Measurements from ENCODE around the gene COX5A. TPM values are rescaled to one million over a fixed set of nuclear protein-coding genes. Genes with fewer than 3 reads are reported as not detected.
"Not testable (repeated sequence)": the region's sequence is repeated elsewhere in the genome, so short reads cannot be mapped to it uniquely, and the experiment has no call there.

The COX5A gene
- total RNA-seq, 5 donors from 2014 or later (not counting 1 experiment from before 2014, with no cell fraction given): 58.5 to 83.1 (median 76.7) TPM

DNA sequence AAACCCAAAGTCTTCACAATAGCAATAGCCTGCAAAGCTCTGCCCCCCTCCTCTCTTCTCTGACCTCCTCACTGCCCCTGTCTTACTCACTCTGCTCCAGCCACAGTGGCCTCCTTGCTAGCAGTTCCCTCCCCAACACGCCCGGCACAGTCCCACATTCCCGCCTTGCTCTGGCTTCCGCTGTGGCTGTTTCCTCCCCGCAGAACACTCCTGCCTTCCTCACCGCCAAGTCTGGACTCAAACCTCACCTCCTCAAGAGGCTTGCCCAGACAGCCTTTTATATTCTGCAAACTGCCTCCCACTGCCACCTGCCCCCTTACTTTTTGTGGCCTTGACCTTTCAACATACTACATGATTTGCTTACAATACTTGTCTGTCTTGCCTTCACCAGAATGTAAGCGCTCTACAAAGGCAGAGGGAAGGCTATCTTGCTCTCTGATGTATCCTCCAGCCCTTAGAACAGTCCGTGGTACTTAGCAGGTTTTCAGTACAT, 48.4 kb downstream of the COX5A start:
- ChIA-PET CTCF (interaction anchor here (1.0 to 2.4 kb wide), 2 partner anchors 12 kb away, joined by 3 to 14 read pairs; no protein-coding TSS in a partner anchor), POLR2A (interaction anchor here in 1 of 2 donors (1.0 kb wide), 1 partner anchor 14 kb away, joined by 3 read pairs; no protein-coding TSS in a partner anchor)
- Histone ChIP-seq H3K27ac (ENCODE audit: low read length) (peak overlapping the region; percentile 83), H3K4me3 (ENCODE audit: control insufficient read depth in 1 of 2, extremely low read depth in 1 of 2, low read length in 1 of 2) (peak overlapping the region; percentile 89 to 90), H3K4me1 (ENCODE audit: control insufficient read depth in 1 of 2, extremely low read depth in 1 of 2, insufficient read depth in 2 of 2, low read length in 2 of 2) (peaks cover 14 to 49% of the 10 kb centered on the region in 2 experiments), H3K9me3 (no peaks in the 10 kb centered on the region), H3K27me3 (replicated peaks in 1 of 2; ENCODE audit: control insufficient read depth in 2 of 2, extremely low read depth in 1 of 2, insufficient read depth in 2 of 2, low read length in 1 of 2) (no peaks in the 10 kb centered on the region), H3K36me3 (ENCODE audit: control insufficient read depth in 2 of 2, extremely low read depth in 1 of 2, insufficient read depth in 1 of 2, low read length in 1 of 2) (peaks cover 0 to 20% of the 10 kb centered on the region in 2 donors)
- H3K9me3 Mint-ChIP-seq: no peaks in the 10 kb centered on the region
- H3K27ac Mint-ChIP-seq: peak overlapping the region; percentile 89 to 94
- peak in 2 of 35 experiments; percentile 15 to 32 for DNase-seq
- WGBS (ENCODE audit: insufficient coverage): 50% methylated on average over 8 of the region's 8 CpGs
- H3K4me3 Mint-ChIP-seq: peak overlapping the region; percentile 90 to 91 (median 90)
- peaks cover 16% of the 10 kb centered on the region for H3K36me3 Mint-ChIP-seq
- ATAC-seq (replicated peaks in 1 of 4): peak; percentile 14 to 30 (median 23)
- no peaks in the 10 kb centered on the region for H3K27me3 Mint-ChIP-seq
- H3K4me1 Mint-ChIP-seq: peaks cover 46 to 60% (median 48%) of the 10 kb centered on the region in 3 donors

GRCh38 chr15:74888716-74889115, 49.2 kb downstream of the COX5A start:
- H3K4me3 Mint-ChIP-seq: peak overlapping the region in 1 of 3 donors; percentile 91
- ATAC-seq (replicated peaks in 1 of 4) (no peak), DNase-seq (no peak)
- H3K36me3 Mint-ChIP-seq: peaks cover 14% of the 10 kb centered on the region
- peaks cover 0 to 20% of the 10 kb centered on the region in 2 donors for H3K36me3 ChIP-seq (ENCODE audit: control insufficient read depth in 2 of 2, extremely low read depth in 1 of 2, insufficient read depth in 1 of 2, low read length in 1 of 2)
- ChIA-PET POLR2A (interaction anchor here in 1 of 2 donors (0.5 kb wide), 1 partner anchor 26 kb away, joined by 4 read pairs; no protein-coding TSS in a partner anchor), CTCF (interaction anchor here (0.6 to 2.4 kb wide), 4 partner anchors 13 to 499 kb away, joined by 3 to 14 read pairs (median 4); partner anchors contain the start of gene FAM219B (in 1 of the 2))
- H3K4me1 Mint-ChIP-seq: peaks cover 42 to 60% (median 49%) of the 10 kb centered on the region in 3 donors
- 100% methylated on average over 3 of the region's 4 CpGs for WGBS (ENCODE audit: insufficient coverage)
- no peaks in the 10 kb centered on the region for H3K9me3 ChIP-seq
- no peaks in the 10 kb centered on the region for H3K27me3 Mint-ChIP-seq
- H3K27me3 ChIP-seq (replicated peaks in 1 of 2; ENCODE audit: control insufficient read depth in 2 of 2, extremely low read depth in 1 of 2, insufficient read depth in 2 of 2, low read length in 1 of 2): no peaks in the 10 kb centered on the region
- H3K4me1 ChIP-seq (ENCODE audit: control insufficient read depth in 1 of 2, extremely low read depth in 1 of 2, insufficient read depth in 2 of 2, low read length in 2 of 2): peaks cover 13 to 45% of the 10 kb centered on the region in 2 experiments
- no peak overlapping the region for H3K27ac ChIP-seq (ENCODE audit: low read length)
- H3K27ac Mint-ChIP-seq: peak overlapping the region; percentile 89 to 94
- no peak overlapping the region for H3K4me3 ChIP-seq (ENCODE audit: control insufficient read depth in 1 of 2, extremely low read depth in 1 of 2, low read length in 1 of 2)
- H3K9me3 Mint-ChIP-seq: no peaks in the 10 kb centered on the region

GRCh38 chr15:74887537-74888193, 50.2 kb downstream of the COX5A start:
- ATAC-seq (replicated peaks in 1 of 4); H3K4me3 ChIP-seq (ENCODE audit: control insufficient read depth in 1 of 2, extremely low read depth in 1 of 2, low read length in 1 of 2); DNase-seq; H3K36me3 Mint-ChIP-seq; H3K4me3 Mint-ChIP-seq; H3K9me3 ChIP-seq; POLR2A ChIA-PET; H3K27me3 ChIP-seq (replicated peaks in 1 of 2; ENCODE audit: control insufficient read depth in 2 of 2, extremely low read depth in 1 of 2, insufficient read depth in 2 of 2, low read length in 1 of 2); H3K27ac ChIP-seq (ENCODE audit: low read length); H3K27me3 Mint-ChIP-seq; H3K9me3 Mint-ChIP-seq; H3K27ac Mint-ChIP-seq: not testable (repeated sequence)
- CTCF ChIA-PET: interaction anchor here in 1 of 2 donors (1.0 to 2.4 kb wide), 2 partner anchors 14 kb away, joined by 4 to 14 read pairs; no protein-coding TSS in a partner anchor
- H3K4me1 ChIP-seq (ENCODE audit: control insufficient read depth in 1 of 2, extremely low read depth in 1 of 2, insufficient read depth in 2 of 2, low read length in 2 of 2): peaks cover 6 to 35% of the 10 kb centered on the region in 2 experiments
- H3K36me3 ChIP-seq (ENCODE audit: control insufficient read depth in 2 of 2, extremely low read depth in 1 of 2, insufficient read depth in 1 of 2, low read length in 1 of 2): peaks cover 0 to 14% of the 10 kb centered on the region in 2 donors
- H3K4me1 Mint-ChIP-seq: peaks cover 31 to 52% (median 38%) of the 10 kb centered on the region in 3 donors
- no CpG with 5 or more reads among the region's 10 CpGs for WGBS (ENCODE audit: insufficient coverage)

GRCh38 chr15:74885461-74885860, 52.4 kb downstream of the COX5A start:
- H3K4me3 ChIP-seq (ENCODE audit: control insufficient read depth in 1 of 2, extremely low read depth in 1 of 2, low read length in 1 of 2): no peak overlapping the region
- DNase-seq (no peak), ATAC-seq (replicated peaks in 1 of 4) (no peak)
- H3K36me3 ChIP-seq (ENCODE audit: control insufficient read depth in 2 of 2, extremely low read depth in 1 of 2, insufficient read depth in 1 of 2, low read length in 1 of 2): peaks cover 0 to 3% of the 10 kb centered on the region in 2 donors
- H3K27me3 ChIP-seq (replicated peaks in 1 of 2; ENCODE audit: control insufficient read depth in 2 of 2, extremely low read depth in 1 of 2, insufficient read depth in 2 of 2, low read length in 1 of 2): no peaks in the 10 kb centered on the region
- no peaks in the 10 kb centered on the region for H3K9me3 ChIP-seq
- no peak overlapping the region for H3K27ac Mint-ChIP-seq
- ChIA-PET CTCF (interaction anchor here in 1 of 2 donors (0.7 kb wide), 1 partner anchor 19 kb away, joined by 3 read pairs; no protein-coding TSS in a partner anchor), POLR2A (no interaction called here)
- H3K4me1 ChIP-seq (ENCODE audit: control insufficient read depth in 1 of 2, extremely low read depth in 1 of 2, insufficient read depth in 2 of 2, low read length in 2 of 2): peaks cover 4 to 22% of the 10 kb centered on the region in 2 experiments
- no peaks in the 10 kb centered on the region for H3K36me3 Mint-ChIP-seq
- no peaks in the 10 kb centered on the region for H3K9me3 Mint-ChIP-seq
- WGBS (ENCODE audit: insufficient coverage): no CpG with 5 or more reads among the region's 5 CpGs
- no peak overlapping the region for H3K4me3 Mint-ChIP-seq
- peaks cover 16 to 31% (median 19%) of the 10 kb centered on the region in 3 donors for H3K4me1 Mint-ChIP-seq
- H3K27me3 Mint-ChIP-seq: no peaks in the 10 kb centered on the region
- H3K27ac ChIP-seq (ENCODE audit: low read length): no peak overlapping the region

DNA sequence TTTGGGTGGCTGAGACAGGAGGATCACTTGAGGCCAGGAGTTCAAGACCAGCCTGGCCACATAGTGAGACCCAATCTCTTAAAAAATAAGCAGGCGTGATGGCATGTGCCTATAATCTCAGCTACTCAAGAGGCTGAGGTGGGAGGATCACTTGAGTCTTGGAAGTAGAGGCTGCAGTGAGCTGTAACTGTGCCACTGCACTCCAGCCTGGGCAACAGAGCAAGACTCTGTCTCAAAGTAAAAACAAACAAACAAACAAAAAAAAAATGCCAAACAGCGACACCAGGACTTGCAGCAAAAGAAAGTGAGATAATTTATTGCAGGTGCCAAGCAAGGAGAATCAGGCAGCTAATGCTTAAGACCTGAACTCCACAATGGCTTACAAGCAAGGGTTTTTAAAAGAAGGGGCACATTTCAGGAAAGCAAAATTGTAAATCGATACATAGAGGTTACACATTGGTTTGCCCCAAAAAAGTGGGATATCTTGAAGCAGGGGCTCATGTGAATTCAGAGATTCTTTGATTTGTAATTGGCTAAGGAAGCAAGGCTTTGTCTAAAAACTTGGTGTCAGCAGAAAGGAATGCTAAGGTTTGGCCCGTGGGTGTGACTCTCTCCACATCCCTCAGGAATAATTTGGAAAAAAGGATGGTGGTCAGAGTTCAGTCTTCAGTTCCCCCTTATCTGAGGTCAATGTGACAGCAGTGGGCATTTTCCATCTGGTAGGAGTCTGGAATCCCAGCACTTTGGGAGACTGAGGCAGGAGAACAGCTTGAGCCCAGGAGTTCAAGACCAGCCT, 53.2 kb downstream of the COX5A start:
- no peak overlapping the region for H3K27ac ChIP-seq (ENCODE audit: low read length)

More for the DNA sequence above, 53.2 kb downstream of the COX5A start:
- 100% methylated on average over 2 of the region's 4 CpGs for WGBS (ENCODE audit: insufficient coverage)
- no peaks in the 10 kb centered on the region for H3K27me3 ChIP-seq (replicated peaks in 1 of 2; ENCODE audit: control insufficient read depth in 2 of 2, extremely low read depth in 1 of 2, insufficient read depth in 2 of 2, low read length in 1 of 2)
- H3K4me3 Mint-ChIP-seq: no peak overlapping the region
- ATAC-seq (replicated peaks in 1 of 4): no peak
- peaks cover 8 to 23% (median 12%) of the 10 kb centered on the region in 3 donors for H3K4me1 Mint-ChIP-seq
- no peaks in the 10 kb centered on the region for H3K27me3 Mint-ChIP-seq
- peaks cover 0 to 3% of the 10 kb centered on the region in 2 donors for H3K36me3 ChIP-seq (ENCODE audit: control insufficient read depth in 2 of 2, extremely low read depth in 1 of 2, insufficient read depth in 1 of 2, low read length in 1 of 2)
- no peaks in the 10 kb centered on the region for H3K36me3 Mint-ChIP-seq
- H3K4me3 ChIP-seq (ENCODE audit: control insufficient read depth in 1 of 2, extremely low read depth in 1 of 2, low read length in 1 of 2): no peak overlapping the region
- no peak overlapping the region for H3K27ac Mint-ChIP-seq
- DNase-seq: no peak
- no peaks in the 10 kb centered on the region for H3K9me3 ChIP-seq
- H3K4me1 ChIP-seq (ENCODE audit: control insufficient read depth in 1 of 2, extremely low read depth in 1 of 2, insufficient read depth in 2 of 2, low read length in 2 of 2): peaks cover 2 to 13% of the 10 kb centered on the region in 2 experiments
- ChIA-PET POLR2A (interaction anchor here in 1 of 2 donors (0.7 kb wide), 1 partner anchor 42 kb away, joined by 3 read pairs; no protein-coding TSS in a partner anchor), CTCF (interaction anchor here in 1 of 2 donors (0.7 to 2.1 kb wide), 2 partner anchors 17 to 19 kb away, joined by 3 to 9 read pairs; no protein-coding TSS in a partner anchor)
- H3K9me3 Mint-ChIP-seq: no peaks in the 10 kb centered on the region
